ENCODE results near the gene MPRIP. TPM values are rescaled to one million over a fixed set of nuclear protein-coding genes. Genes with fewer than 3 reads are reported as not detected.

The MPRIP gene
- polyA plus RNA-seq, 1 donor from 2014 or later = 47.3 TPM

GRCh38 chr17:17072546-17072945 lies 30.3 kb downstream of the MPRIP start:
- H3K4me2 ChIP-seq (ENCODE audit: low read length) = no peak overlapping the region
- H3K9me3 ChIP-seq (ENCODE audit: low read length) = no peaks in the 10 kb centered on the region
- H3K79me2 ChIP-seq (replicated peaks; ENCODE audit: insufficient read depth, low read length) = peaks cover 40% of the 10 kb centered on the region
- no peak overlapping the region for H3K4me3 ChIP-seq (ENCODE audit: low read length)
- TF ChIP-seq CTCF (IDR thresholded peaks at IDR 0.05; ENCODE audit: poor library complexity, severe bottlenecking) (no peak), RAD21 (conservative IDR thresholded peaks at IDR 0.05) (no peak), REST (IDR thresholded peaks at IDR 0.05; ENCODE audit: borderline replicate concordance) (no peak), EZH2 (IDR thresholded peaks at IDR 0.05; ENCODE audit: borderline replicate concordance, insufficient read depth, low read length, poor library complexity, severe bottlenecking) (no peak), TAF1 (IDR thresholded peaks at IDR 0.05; ENCODE audit: low read depth) (no peak), POLR2AphosphoS5 (IDR thresholded peaks at IDR 0.05) (no peak), SMC3 (conservative IDR thresholded peaks at IDR 0.05; ENCODE audit: poor library complexity) (no peak), MXI1 (conservative IDR thresholded peaks at IDR 0.05; ENCODE audit: poor library complexity, severe bottlenecking) (no peak), EP300 (conservative IDR thresholded peaks at IDR 0.05; ENCODE audit: poor library complexity, severe bottlenecking) (no peak)
- no peak overlapping the region for H3K27ac ChIP-seq (ENCODE audit: low read length)
- H3K27me3 ChIP-seq (ENCODE audit: insufficient read depth, low read depth, low read length) = no peaks in the 10 kb centered on the region
- no peaks in the 10 kb centered on the region for H3K36me3 ChIP-seq (ENCODE audit: insufficient read depth, low read length)
- no peak overlapping the region for H3K9ac ChIP-seq (ENCODE audit: low read length)
- no peaks in the 10 kb centered on the region for H4K20me1 ChIP-seq (ENCODE audit: insufficient read depth)
- H2AFZ ChIP-seq (ENCODE audit: low read depth, low read length) = no peak overlapping the region
- no peaks in the 10 kb centered on the region for H3K9me2 ChIP-seq (ENCODE audit: insufficient read depth, low read length)
- no peaks in the 10 kb centered on the region for H3F3A ChIP-seq (ENCODE audit: insufficient read depth, low read length, poor library complexity, severe bottlenecking)

DNA sequence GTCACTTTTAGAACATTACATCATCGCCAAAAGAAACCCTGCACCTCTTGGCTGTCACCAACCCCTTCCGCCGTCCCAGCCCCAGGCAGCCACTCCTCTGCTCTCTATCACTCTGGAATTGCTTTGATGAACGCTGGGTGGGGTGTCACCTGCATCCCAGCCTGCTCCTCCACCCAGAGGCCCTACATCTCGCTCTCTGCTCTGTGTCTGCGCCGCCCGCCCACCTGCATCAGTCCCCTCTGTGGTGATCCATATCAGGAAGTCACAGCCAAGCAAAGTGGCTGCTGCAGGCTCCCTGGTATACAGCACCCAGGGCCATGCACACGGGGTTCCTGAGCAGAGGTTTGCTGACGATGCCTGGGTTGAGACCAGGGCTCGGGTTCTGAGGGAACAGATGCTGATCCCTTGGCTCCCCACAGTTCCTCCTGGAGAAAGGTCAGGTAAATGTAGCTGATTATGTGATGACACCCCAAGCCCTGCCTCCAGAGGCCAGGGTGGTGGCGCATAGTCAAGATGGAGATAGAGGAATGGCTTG lies 30.8 kb downstream of the MPRIP start:
- H3F3A ChIP-seq (ENCODE audit: insufficient read depth, low read length, poor library complexity, severe bottlenecking) = no peaks in the 10 kb centered on the region
- H4K20me1 ChIP-seq (ENCODE audit: insufficient read depth) = no peaks in the 10 kb centered on the region
- no peaks in the 10 kb centered on the region for H3K9me3 ChIP-seq (ENCODE audit: low read length)
- H3K4me2 ChIP-seq (ENCODE audit: low read length) = no peak overlapping the region
- H3K27me3 ChIP-seq (ENCODE audit: insufficient read depth, low read depth, low read length) = no peaks in the 10 kb centered on the region
- no peak overlapping the region for H3K27ac ChIP-seq (ENCODE audit: low read length)
- no peak overlapping the region for H3K9ac ChIP-seq (ENCODE audit: low read length)
- no peak overlapping the region for H2AFZ ChIP-seq (ENCODE audit: low read depth, low read length)
- TF ChIP-seq RAD21 (conservative IDR thresholded peaks at IDR 0.05) (no peak), EZH2 (IDR thresholded peaks at IDR 0.05; ENCODE audit: borderline replicate concordance, insufficient read depth, low read length, poor library complexity, severe bottlenecking) (no peak), TAF1 (IDR thresholded peaks at IDR 0.05; ENCODE audit: low read depth) (no peak), CTCF (IDR thresholded peaks at IDR 0.05; ENCODE audit: poor library complexity, severe bottlenecking) (no peak), REST (IDR thresholded peaks at IDR 0.05; ENCODE audit: borderline replicate concordance) (no peak), MXI1 (conservative IDR thresholded peaks at IDR 0.05; ENCODE audit: poor library complexity, severe bottlenecking) (no peak), SMC3 (conservative IDR thresholded peaks at IDR 0.05; ENCODE audit: poor library complexity) (no peak), EP300 (conservative IDR thresholded peaks at IDR 0.05; ENCODE audit: poor library complexity, severe bottlenecking) (no peak), POLR2AphosphoS5 (IDR thresholded peaks at IDR 0.05) (no peak)
- H3K36me3 ChIP-seq (ENCODE audit: insufficient read depth, low read length) = no peaks in the 10 kb centered on the region
- peaks cover 40% of the 10 kb centered on the region for H3K79me2 ChIP-seq (replicated peaks; ENCODE audit: insufficient read depth, low read length)
- H3K4me3 ChIP-seq (ENCODE audit: low read length) = no peak overlapping the region
- H3K9me2 ChIP-seq (ENCODE audit: insufficient read depth, low read length) = no peaks in the 10 kb centered on the region
